Activated CD4-positive, alpha-beta T cell treated with anti-CD3 and anti-CD28 coated beads, Interleukin-2, amount 50 U/mL, for 4 hours (primary cell): ENCODE measurements around the gene MC5R.

Experiments used
- DNase-seq, 2 experiments: peaks; one replicate each; pipeline ENCODE4 v3.0.0-alpha.2; 2020

MC5R gene

GRCh38 chr18:13823707-13824395 lies at the start of gene MC5R:
TSS of gene MC5R (plus strand) at chr18:13824149. CDS start at chr18:13825766, 1,617 bp downstream.
- DNase-seq, result peak; percentile 60 to 62

GRCh38 chr18:13775058-13775457 lies 48.9 kb upstream of the MC5R start:
- DNase-seq, result no peak

- no peak for DNase-seq
These were observed 32.8 kb upstream of the MC5R start for GRCh38 chr18:13791181-13791580.

DNA sequence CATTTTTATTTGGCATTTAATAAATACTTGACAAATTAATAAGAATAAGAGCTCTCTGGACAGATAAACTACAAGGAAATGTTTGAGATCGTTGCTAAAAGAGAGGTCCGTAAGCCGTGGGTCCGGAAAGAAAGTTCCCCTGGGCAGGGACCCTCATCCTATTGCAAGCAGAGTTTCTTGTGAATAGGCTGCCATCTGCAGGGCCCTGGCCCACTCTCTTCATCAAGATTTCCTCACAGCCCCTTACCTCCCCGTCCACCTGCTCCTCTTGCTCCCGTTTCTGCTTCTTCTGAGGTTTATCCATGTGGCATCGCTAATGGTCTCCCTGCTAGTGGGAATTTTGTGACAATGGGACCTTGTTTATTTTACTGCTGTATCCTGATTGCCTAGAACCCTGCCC lies 30.1 kb upstream of the MC5R start:
- no peak for DNase-seq

- no peak for DNase-seq
These were observed 27.4 kb upstream of the MC5R start for GRCh38 chr18:13796515-13796914.

GRCh38 chr18:13797157-13797611 lies 26.8 kb upstream of the MC5R start:
- DNase-seq, result no peak

GRCh38 chr18:13799396-13799795 lies 24.6 kb upstream of the MC5R start:
- no peak for DNase-seq

- peak; percentile 22 to 31 for DNase-seq
These were observed 23.3 kb upstream of the MC5R start for GRCh38 chr18:13800505-13801259.

DNA sequence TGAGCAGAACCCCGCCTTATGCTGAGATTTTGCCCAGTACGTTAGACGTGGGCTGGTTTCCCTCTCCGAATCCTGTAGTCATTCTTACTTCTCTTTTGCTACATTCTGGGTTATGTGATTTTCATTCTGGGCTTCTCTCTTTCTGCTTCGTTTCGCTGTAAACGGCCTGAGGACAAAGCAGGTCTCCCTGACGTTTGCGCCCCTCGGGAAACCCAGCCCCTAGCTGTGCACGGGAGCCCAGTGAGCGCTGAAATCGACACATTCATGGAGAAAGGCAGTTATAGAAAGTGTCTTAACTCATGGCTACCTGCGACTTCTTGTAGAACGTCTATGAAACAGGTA lies 22.7 kb upstream of the MC5R start:
- DNase-seq, result no peak

DNA sequence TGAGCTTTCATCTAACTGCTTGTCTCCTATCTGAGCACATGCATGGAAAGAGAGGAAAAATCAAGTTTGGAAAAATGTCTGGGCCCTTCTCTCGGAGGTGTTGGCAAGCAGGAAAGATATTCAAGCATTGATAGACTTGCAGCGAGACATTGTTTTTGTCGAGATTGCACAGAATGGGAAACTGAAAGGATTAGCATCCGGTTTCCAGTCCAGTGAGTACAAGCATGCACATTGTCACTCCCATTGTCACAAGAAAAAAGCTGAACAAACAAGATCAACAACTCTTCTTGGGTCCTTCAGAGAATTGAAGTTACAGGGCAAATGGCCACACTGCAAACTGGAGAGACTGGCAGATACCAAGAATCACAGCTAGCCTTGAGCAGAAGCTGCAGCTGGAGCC lies 19.6 kb upstream of the MC5R start:
- DNase-seq, result no peak

DNA sequence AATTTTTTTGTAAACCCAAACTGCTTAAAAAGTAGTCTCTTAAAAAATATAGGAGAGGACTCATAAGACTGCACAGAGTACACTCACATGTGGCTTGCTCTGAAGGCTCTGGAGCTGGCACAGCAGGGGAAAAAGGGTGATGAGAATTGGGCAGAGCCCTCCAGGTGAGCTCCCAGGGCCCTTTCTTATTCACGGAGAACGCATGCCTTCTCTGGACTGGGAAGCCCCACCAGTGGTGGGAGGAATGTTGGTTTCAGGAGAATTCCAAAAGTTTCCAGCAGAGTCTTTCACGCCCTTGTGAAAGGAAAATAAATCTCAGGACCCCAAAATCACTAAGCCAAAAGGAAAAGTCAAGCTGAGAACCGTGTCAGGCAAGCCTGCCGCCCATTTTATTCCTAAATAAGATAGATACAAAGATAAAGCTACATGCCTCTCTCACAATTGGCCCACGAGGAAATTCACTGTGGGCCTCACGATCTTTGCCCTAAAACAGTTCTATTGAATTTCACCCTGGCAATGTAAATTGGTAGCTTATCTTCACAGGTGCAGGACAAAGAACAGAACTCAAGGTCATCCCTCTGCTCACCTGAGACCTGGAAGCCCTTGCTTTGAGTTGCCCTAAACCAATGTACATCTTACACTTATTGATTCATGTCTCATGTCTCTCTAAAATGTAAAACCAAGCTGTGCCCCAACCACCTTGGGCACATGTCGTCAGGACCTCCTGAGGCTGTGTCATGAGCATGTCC lies 15.5 kb upstream of the MC5R start:
- DNase-seq, result no peak

- DNase-seq, result no peak
These were observed 14.9 kb upstream of the MC5R start for GRCh38 chr18:13809043-13809430.

DNA sequence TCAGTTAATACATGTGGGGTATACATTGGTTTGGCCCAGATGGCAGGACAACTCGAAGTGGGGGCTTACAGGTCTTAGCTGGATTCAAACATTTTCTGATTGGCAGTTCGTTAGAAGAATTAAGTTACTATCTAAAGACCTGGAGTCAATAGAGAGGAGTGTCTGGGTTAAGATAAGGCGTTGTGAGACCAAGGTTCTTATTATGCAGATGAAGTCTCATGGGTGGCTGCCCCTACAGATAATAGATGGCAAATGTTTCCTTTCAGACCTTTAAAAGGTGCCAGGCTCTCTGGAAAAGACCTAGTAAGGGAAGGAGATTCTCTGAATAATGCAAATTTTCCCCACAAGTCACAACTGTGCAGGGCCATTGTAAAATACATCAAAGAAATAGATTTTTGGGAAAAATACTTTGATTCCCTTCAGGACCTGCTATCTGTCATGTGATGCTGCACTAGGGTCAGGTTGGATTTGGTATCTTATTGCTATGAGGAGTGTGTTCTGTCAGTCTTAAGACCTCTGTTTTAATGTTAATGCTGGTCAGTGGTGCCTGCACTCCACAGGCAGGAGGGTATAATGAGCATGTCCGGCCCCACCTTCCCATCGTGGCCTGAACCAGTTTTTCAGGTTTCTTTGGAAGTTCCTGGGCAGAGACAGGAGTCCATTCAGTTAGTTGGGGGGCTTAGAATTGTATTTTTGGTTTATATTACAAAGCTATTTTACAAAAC lies 14.3 kb upstream of the MC5R start:
- DNase-seq, result no peak

GRCh38 chr18:13810950-13811485 lies 12.9 kb upstream of the MC5R start:
- no peak for DNase-seq

- DNase-seq, result no peak
These were observed 12.0 kb upstream of the MC5R start for GRCh38 chr18:13811993-13812392.

- DNase-seq, result peak; percentile 48 to 55
These were observed 10.6 kb upstream of the MC5R start for GRCh38 chr18:13813271-13813849.

GRCh38 chr18:13826209-13826608 lies 2.3 kb downstream of the MC5R start:
- no peak for DNase-seq

- no peak for DNase-seq
These were observed 8.0 kb downstream of the MC5R start for GRCh38 chr18:13831864-13832508.

GRCh38 chr18:13834496-13835015 lies 10.6 kb downstream of the MC5R start:
- no peak for DNase-seq

DNA sequence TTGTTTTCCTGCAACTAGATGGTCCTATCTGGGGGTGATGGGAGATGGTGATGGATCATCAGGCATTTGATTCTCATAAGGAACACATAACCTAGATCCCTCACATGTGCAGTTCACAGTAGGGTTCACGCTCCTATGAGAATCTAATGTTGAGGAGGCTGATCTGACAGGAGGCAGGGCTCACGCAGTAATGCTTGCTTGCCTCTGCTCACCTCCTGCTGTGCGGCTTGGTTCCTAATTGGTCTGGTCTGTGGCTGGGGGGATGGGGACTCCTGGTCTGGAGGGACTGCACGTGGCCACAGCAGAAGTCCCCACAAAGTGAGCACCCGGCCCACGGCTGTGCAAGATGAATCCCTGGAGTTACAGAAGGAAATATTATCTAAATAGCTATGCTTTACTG lies 11.3 kb downstream of the MC5R start:
- no peak for DNase-seq

DNA sequence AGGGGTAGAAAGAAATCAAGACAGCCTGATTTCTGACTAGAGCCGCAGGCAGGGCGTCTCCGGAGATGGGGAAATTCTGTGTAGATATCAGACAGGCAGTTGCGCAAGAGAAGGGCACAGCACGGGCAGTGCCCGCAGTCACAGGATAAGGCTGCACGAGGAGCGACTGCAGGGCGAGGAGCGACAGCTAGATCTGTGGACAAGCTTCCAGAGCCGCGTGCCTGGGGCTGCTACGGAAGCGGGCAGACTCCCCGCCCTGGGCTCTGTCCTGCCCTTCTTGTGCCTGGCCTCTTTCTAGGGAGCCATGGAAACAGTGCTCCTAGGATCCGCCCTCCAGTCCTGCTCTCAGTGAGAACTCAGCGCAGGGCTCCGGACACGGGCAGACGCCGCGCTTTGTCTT lies 12.6 kb downstream of the MC5R start:
- DNase-seq, result no peak

GRCh38 chr18:13849791-13850190 lies 25.8 kb downstream of the MC5R start:
- no peak for DNase-seq
